Occipital lobe (tissue), 2 donors: ENCODE results near the gene GPR68. TPM values are rescaled to one million over a fixed set of nuclear protein-coding genes. Genes with fewer than 3 reads are reported as not detected.

Experiments
- DNase-seq: peaks from one replicate; lab custom pipeline; 2025; lab: John Stamatoyannopoulos, UW
- total RNA-seq: library from RNA; depleted of rRNA; stranded (reverse); fragments of >200 nt; gene quantifications from one replicate; pipeline ENCODE4 v1.2.3, GENCODE V29; 2014

Gene GPR68
- total RNA-seq, result 5.9 TPM

GRCh38 chr14:91244501-91244901, at the start of gene GPR68:
TSS of gene GPR68 (minus strand) at chr14:91244704. CDS start at chr14:91235050, 9,654 bp downstream.
- DNase-seq, result peak; percentile 67

GRCh38 chr14:91294153-91294552, 49.6 kb upstream of the GPR68 start:
- no peak for DNase-seq

GRCh38 chr14:91293281-91293680, 48.8 kb upstream of the GPR68 start:
- no peak for DNase-seq

- DNase-seq, result no peak
These were observed 48.0 kb upstream of the GPR68 start for GRCh38 chr14:91292491-91292890.

GRCh38 chr14:91291786-91292405, 47.4 kb upstream of the GPR68 start:
- no peak for DNase-seq

- no peak for DNase-seq
These were observed 46.5 kb upstream of the GPR68 start for GRCh38 chr14:91290986-91291385.

- DNase-seq, result no peak
These were observed 45.0 kb upstream of the GPR68 start for GRCh38 chr14:91289464-91289863.

- DNase-seq, result no peak
These were observed 44.4 kb upstream of the GPR68 start for GRCh38 chr14:91288876-91289275.

- peak; percentile 35 for DNase-seq
These were observed 42.0 kb upstream of the GPR68 start for GRCh38 chr14:91286530-91286937.

GRCh38 chr14:91284791-91285548, 40.5 kb upstream of the GPR68 start:
- no peak for DNase-seq

- DNase-seq, result no peak
These were observed 39.8 kb upstream of the GPR68 start for GRCh38 chr14:91284146-91284790.

GRCh38 chr14:91283666-91284065, 39.2 kb upstream of the GPR68 start:
- no peak for DNase-seq

- no peak for DNase-seq
These were observed 38.6 kb upstream of the GPR68 start for GRCh38 chr14:91282954-91283645.

GRCh38 chr14:91281346-91281745, 36.8 kb upstream of the GPR68 start:
- no peak for DNase-seq

- DNase-seq, result no peak
These were observed 35.6 kb upstream of the GPR68 start for GRCh38 chr14:91280129-91280528.

- DNase-seq, result no peak
These were observed 34.9 kb upstream of the GPR68 start for GRCh38 chr14:91279354-91279753.

GRCh38 chr14:91278383-91278715, 33.8 kb upstream of the GPR68 start:
- DNase-seq, result no peak

- DNase-seq, result no peak
These were observed 33.3 kb upstream of the GPR68 start for GRCh38 chr14:91277546-91278382.

- DNase-seq, result no peak
These were observed 30.3 kb upstream of the GPR68 start for GRCh38 chr14:91274796-91275195.

GRCh38 chr14:91273885-91274273, 29.4 kb upstream of the GPR68 start:
- no peak for DNase-seq

- no peak for DNase-seq
These were observed 28.9 kb upstream of the GPR68 start for GRCh38 chr14:91273273-91273884.
